Ishikawa (cell line): ENCODE data around the gene TMEM38A.
A peak's percentile ranks its signal among the peaks of the same experiment; 100 is the strongest.

Source experiments
- CEBPB ChIP-seq: IDR thresholded peaks from 2 replicates; pipeline ENCODE4 v1.6.1; 2012
- CREB1 ChIP-seq: IDR thresholded peaks from 2 replicates; pipeline ENCODE4 v1.6.1; 2012; ENCODE audit warnings: low read depth
- EGR1 ChIP-seq: IDR thresholded peaks from 2 replicates; pipeline ENCODE4 v1.6.1; 2012
- EP300 ChIP-seq: IDR thresholded peaks from 2 replicates; pipeline ENCODE4 v1.6.1; 2012; ENCODE audit warnings: borderline replicate concordance
- FOXM1 ChIP-seq: IDR thresholded peaks from 2 replicates; pipeline ENCODE4 v1.6.1; 2012; ENCODE audit warnings: low read depth, borderline replicate concordance
- NFIC ChIP-seq: IDR thresholded peaks from 2 replicates; pipeline ENCODE4 v1.6.1; 2012
- RAD21 ChIP-seq: IDR thresholded peaks from 2 replicates; pipeline ENCODE4 v1.6.1; 2012; ENCODE audit warnings: low read depth
- REST ChIP-seq: IDR thresholded peaks from 2 replicates; pipeline ENCODE4 v1.6.1; 2012; ENCODE audit warnings: low read depth, mild to moderate bottlenecking
- TAF1 ChIP-seq: IDR thresholded peaks from 2 replicates; pipeline ENCODE4 v1.6.1; 2012; ENCODE audit warnings: low read depth, mild to moderate bottlenecking
- TCF12 ChIP-seq: IDR thresholded peaks from 2 replicates; pipeline ENCODE4 v1.6.1; 2012; ENCODE audit warnings: low read depth
- TEAD4 ChIP-seq: IDR thresholded peaks from 2 replicates; pipeline ENCODE4 v1.6.1; 2012
- YY1 ChIP-seq: IDR thresholded peaks from 2 replicates; pipeline ENCODE4 v1.6.1; 2012; ENCODE audit warnings: low read depth
- ZBTB7A ChIP-seq: IDR thresholded peaks from 2 replicates; pipeline ENCODE4 v1.6.1; 2012; ENCODE audit warnings: low read depth
- TF ChIP-seq, protein P1 (sequence below): IDR thresholded peaks from 2 replicates; pipeline ENCODE4 v1.6.1; 2012
- TF ChIP-seq, protein P2 (sequence below): IDR thresholded peaks from 2 replicates; pipeline ENCODE4 v1.6.1; 2012

The TMEM38A gene

GRCh38 chr19:16660763-16661479 is at the start of gene TMEM38A:
TMEM38A (plus strand) TSS chr19:16661139; CDS start chr19:16661218, 79 bp downstream.
- TF ChIP-seq TAF1 = 0 out of 2 replicates have a peak, but pooled peaks have one; percentile 41
- no peak for TF ChIP-seq TCF12
- TF ChIP-seq TEAD4 = 0 out of 2 replicates have a peak, but pooled peaks have one; percentile 3
- TF ChIP-seq EGR1 = peak; percentile 52; the same call in 1 of the 2 replicates

DNA sequence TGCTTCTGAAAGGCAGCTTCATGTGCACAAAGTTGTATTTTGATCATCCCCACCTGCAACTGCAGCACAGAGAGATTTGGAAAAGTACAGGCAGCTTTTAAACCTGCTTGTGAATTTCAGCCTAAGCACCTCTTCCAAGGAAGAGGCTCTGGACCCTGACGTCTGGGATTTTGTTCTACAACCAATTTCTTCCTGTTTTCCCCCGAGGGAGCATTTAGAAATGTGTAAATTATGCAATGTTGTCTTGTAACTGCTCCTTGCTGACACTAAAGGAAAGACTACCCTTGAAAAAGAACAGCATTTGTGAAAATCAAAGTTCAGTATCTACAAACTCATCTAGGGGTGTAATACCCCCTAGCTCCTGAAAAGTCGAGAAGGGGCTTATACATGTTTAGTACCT is 48.3 kb upstream of the TMEM38A start:
- TF ChIP-seq CREB1 (no peak), NFIC (no peak)

GRCh38 chr19:16613841-16614240 is 47.1 kb upstream of the TMEM38A start:
- TF ChIP-seq ZBTB7A (no peak), TEAD4 (no peak), TAF1 (no peak), RAD21 (no peak), EP300 (no peak), EGR1 (no peak), TCF12 (no peak), NFIC (no peak), CREB1 (no peak)
- TF ChIP-seq, protein P1, sequence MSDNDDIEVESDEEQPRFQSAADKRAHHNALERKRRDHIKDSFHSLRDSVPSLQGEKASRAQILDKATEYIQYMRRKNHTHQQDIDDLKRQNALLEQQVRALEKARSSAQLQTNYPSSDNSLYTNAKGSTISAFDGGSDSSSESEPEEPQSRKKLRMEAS = no peak

DNA sequence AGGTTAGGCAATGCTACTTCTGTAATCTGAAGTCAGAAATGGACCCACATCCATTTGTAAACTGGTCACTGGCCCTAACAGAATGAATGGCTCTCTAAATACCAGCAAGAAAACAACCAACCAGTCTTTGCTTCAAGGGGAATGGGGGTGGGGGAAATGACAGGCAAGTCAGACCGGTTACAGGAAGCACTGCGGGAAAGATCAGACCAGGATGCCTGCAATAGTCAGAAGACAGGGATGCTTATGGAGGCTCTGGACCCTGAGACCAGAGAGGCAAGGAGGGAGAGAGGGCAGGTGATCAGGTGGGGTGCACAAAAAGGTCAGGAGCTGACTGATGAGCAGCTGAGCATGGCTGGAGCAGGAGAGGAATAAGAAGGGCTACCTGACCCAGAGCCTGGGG is 46.0 kb upstream of the TMEM38A start:
- TF ChIP-seq TAF1 = no peak
- no peak for TF ChIP-seq RAD21
- TF ChIP-seq YY1 = no peak
- no peak for TF ChIP-seq EGR1
- TF ChIP-seq ZBTB7A = no peak
- no peak for TF ChIP-seq NFIC
- no peak for TF ChIP-seq TCF12
- no peak for TF ChIP-seq CREB1

DNA sequence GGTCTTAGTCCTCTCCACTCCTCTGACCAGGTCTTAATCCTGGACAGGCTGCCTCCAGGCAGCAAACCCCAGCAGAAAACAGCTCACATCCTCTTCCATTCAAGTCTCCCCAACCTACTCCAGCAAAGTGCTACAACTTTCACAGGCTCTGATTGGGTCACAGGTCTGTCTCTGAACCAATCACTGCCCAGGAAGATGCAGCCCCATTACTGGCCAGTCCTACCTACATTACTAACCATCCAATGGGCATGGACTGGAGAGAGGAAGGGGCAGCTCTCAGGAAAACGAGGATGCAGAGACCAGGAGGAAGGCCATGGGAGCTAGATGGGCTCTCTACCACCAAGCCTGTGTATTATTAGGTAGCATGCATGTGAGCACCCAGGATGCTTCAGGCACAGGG is 45.1 kb upstream of the TMEM38A start:
- no peak for TF ChIP-seq YY1
- no peak for TF ChIP-seq RAD21
- no peak for TF ChIP-seq EP300
- no peak for TF ChIP-seq TAF1
- no peak for TF ChIP-seq NFIC
- TF ChIP-seq REST = no peak
- TF ChIP-seq, protein P2, sequence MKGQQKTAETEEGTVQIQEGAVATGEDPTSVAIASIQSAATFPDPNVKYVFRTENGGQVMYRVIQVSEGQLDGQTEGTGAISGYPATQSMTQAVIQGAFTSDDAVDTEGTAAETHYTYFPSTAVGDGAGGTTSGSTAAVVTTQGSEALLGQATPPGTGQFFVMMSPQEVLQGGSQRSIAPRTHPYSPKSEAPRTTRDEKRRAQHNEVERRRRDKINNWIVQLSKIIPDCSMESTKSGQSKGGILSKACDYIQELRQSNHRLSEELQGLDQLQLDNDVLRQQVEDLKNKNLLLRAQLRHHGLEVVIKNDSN = no peak

DNA sequence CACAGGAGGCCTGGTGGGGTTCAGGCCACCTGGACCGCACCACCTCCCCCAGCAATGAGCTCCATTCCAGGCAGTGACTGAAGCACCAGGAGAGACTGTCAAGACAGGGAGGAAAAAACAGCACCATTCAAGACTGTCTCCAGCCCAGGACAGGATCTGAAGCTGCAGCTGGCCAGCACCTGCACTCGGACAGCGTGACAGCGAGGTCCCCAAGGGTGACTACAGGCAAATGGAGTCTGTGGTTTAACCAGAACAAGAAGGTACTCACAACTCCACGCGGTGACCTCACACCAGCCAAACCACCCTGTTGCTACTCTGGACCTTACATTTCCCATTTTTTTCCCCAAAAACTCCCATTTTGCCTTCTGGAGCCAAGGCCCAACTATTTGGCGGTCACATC is 42.7 kb upstream of the TMEM38A start:
- no peak for TF ChIP-seq REST
- TF ChIP-seq CEBPB = no peak
- no peak for TF ChIP-seq NFIC
- TF ChIP-seq RAD21 = no peak
- TF ChIP-seq FOXM1 = no peak
- TF ChIP-seq TCF12 = no peak
- TF ChIP-seq YY1 = no peak
- TF ChIP-seq TAF1 = no peak

GRCh38 chr19:16619457-16619856 is 41.5 kb upstream of the TMEM38A start:
- TF ChIP-seq, protein P2 = no peak
- TF ChIP-seq, protein P1 = no peak
- TF ChIP-seq CREB1 = no peak
- TF ChIP-seq CEBPB = no peak
- no peak for TF ChIP-seq NFIC
- TF ChIP-seq TCF12 = no peak
- TF ChIP-seq YY1 = no peak
